ENCODE measurements around the gene SNED1.

GRCh38 chr2:241074901-241075540 is 76.6 kb downstream of the SNED1 start:
- TF ChIP-seq CTCF (conservative IDR thresholded peaks at IDR 0.05; ENCODE audit: low read length): no peak
- TF ChIP-seq EZH2phosphoT487 (IDR thresholded peaks at IDR 0.05; ENCODE audit: borderline replicate concordance, low read depth, low read length): no peak

Data from OCI-LY7 (cell line).